Measurements from ENCODE around the gene GRIA1.

Gene GRIA1

GRCh38 chr5:153780876-153781705 is 290.6 kb downstream of the GRIA1 start:
- no peak for DNase-seq (ENCODE audit: low read depth)

DNA sequence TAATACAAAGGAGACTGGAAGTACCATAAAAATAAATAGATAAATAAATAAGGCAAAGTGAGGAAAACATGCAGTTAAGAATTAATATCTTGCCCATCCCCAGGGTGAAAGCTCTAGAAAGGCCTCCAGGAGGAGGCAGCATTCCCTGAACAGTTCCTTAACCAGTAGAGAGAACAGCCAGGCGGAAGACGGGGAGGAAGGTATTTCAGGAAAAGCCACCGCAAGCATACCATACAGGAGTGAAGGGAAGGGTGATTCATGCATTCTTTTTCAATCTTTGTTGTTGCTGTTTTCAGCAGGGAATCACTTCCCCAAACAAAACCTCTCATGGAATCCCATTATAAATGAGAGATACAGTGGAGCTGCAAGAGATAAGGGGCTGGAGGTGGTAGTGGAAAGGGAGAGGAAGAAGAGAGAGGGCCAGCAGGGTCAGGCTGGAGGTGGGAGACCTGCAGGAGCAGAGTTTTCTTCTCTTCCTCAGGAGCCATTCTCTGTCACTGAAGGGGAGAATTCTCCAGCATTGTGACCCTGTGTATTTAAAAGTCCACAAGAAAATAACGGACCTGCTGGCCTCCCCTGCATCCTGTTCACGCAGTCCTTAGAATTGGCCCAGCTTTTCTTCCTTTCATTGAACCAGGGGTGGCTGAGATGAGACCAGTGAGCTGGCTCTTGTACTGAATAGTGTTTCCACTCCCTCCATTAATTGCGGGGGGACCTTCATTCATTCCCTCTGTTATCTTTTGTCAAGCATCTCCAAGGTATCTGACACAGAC is 292.3 kb downstream of the GRIA1 start:
- DNase-seq (ENCODE audit: low read depth), result no peak

DNA sequence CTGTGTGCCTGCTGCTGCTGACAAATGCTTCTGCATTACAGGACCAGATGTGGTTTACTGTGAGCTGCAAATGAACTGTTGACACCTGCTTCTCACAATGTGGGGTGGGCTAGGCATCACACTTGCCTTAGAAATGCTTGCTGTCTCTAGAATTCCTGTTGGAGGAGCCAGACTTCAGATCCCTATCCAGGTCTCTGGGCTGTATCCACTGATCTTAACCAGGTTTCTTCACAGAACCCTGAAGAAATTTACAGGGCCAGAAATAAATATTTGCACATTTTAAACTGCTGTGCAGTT is 292.8 kb downstream of the GRIA1 start:
- DNase-seq (ENCODE audit: low read depth), result no peak

GRCh38 chr5:153784277-153784676 is 293.8 kb downstream of the GRIA1 start:
- DNase-seq (ENCODE audit: low read depth), result no peak

GRCh38 chr5:153791339-153791738 is 300.9 kb downstream of the GRIA1 start:
- DNase-seq (ENCODE audit: low read depth), result no peak

DNA sequence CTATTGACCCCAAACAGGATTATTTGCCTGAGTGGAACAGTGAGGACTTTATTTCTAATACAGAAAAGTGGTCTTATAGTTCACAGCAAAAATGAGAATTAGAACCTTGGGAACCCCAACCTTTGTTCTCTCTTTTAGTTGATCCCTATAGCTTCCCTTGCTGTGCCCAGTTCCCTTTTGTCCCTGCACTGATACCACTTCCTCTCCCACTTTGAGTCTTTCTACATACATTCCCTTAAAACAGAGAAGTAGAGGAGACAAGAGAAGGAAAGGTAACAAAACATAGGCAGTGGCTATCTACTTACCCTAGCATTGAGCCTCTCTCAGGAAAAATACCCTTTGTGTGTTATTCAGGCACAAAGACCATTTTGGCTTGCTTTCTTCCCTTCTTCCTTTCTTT is 301.8 kb downstream of the GRIA1 start:
- DNase-seq (ENCODE audit: low read depth), result no peak

DNA sequence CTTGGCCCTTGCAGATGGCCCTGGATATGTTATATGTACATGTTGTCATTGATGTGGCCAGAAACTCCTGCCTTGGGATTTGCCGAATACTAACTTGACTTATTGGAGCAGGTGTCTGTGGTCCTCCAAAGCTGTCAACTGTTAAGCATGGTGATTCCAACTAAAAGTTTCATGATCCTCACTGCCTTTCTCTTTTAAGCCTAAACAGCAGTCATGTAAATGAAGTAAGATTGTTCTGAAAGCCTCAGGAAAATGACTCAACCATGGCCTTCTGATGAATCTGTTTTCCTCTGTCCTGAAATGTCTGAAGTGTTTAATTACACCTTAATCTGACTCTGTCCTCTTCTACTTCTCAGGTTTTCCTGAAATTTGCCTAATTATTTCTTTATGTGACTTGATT is 303.2 kb downstream of the GRIA1 start:
- DNase-seq (ENCODE audit: low read depth), result no peak

DNA sequence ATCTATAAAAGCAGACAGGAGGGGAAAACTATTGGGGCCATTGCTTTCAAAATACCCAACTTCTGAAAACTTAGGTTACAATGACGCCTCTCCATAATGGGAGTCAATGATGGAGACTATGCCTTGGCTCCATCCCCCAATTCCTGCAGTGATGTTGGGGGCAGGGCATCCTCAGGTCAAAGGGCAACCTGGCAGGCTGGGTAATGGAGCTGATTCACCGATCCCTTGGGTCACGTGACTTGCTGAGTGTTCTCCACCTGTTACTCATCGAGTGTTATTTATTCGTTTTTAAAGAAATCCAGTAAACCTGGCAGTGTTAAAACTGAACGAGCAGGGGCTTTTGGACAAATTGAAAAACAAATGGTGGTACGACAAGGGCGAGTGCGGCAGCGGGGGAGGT is 303.9 kb downstream of the GRIA1 start:
- DNase-seq (ENCODE audit: low read depth), result no peak

GRCh38 chr5:153796527-153796926 is 306.1 kb downstream of the GRIA1 start:
- DNase-seq (ENCODE audit: low read depth), result no peak

DNA sequence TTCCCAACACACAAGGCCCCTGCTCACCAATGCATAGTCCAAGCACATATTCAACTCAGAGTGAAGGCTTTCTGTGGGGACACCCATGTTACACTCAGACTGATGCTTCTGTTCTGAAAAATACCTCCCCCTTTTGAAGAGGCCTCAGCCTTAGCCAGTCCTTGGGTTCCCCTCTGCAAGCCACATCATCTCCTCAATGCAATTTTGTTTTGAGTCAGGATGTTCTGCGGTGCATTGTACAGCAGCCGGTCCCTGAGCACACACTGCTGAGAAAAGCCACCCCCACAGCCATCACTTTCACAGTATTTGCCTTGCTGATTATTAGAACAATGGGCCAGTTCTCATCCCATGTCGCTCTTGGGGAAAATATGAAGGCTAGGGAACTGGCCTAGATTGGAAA is 307.0 kb downstream of the GRIA1 start:
- no peak for DNase-seq (ENCODE audit: low read depth)

GRCh38 chr5:153798830-153799229 is 308.4 kb downstream of the GRIA1 start:
- DNase-seq (ENCODE audit: low read depth), result no peak

DNA sequence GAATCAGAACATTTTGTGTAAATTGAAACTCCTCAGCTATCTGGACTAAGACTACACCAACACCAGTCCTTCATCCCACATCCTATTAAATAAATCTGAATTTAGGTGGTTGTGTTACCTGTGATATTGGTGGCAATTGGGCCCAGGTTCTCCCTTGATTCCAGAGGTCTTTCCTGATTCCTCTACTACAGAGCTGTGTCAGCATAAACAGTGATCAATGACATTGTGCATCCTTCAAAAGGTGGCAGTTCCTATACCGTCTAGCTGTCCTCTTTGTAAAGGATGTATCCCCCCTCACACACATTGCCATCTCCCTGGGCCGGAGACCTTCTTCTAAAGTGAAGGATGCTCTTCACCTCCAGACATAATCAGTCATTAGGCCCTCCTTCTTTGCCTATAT is 309.0 kb downstream of the GRIA1 start:
- no peak for DNase-seq (ENCODE audit: low read depth)

GRCh38 chr5:153802050-153802821 is 311.8 kb downstream of the GRIA1 start:
- no peak for DNase-seq (ENCODE audit: low read depth)

DNA sequence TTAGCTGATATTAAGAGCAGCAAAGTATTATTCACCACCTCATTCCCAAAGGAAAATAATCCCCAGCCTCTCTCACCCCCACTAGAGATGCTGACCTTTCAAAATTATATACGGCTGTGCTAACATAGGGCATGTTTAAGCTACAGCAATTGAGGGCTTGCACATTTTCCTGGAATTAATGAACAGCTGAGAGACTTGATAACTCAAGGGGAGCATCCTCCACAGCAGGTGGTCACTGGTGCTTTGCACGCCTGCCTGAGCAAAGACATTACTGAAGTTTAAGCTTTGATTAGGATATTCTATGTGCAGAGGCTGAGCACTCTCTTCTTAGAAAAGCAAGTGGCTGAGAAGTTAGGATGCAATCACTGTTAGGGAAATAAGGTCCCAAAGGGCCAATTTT is 317.3 kb downstream of the GRIA1 start:
- DNase-seq (ENCODE audit: low read depth), result no peak

DNA sequence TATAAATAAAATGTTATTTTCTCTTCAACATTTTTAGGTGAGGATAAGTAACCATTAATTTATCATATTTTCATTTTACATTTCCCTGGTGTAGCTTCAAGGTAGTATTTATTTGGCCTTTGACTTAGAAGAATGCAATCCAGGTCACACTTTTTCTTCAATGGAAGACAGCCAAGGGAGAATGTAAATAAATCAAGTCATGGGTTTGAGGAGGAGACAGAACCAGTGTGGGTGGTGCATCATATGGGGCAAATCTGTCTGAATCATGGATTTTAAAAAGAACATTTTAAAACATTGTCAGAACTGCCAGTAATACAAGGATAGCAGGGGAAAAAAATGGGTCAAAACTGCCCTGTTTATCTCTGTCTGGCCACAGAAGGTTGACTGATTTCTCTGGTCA is 318.7 kb downstream of the GRIA1 start:
- DNase-seq (ENCODE audit: low read depth), result no peak

DNA sequence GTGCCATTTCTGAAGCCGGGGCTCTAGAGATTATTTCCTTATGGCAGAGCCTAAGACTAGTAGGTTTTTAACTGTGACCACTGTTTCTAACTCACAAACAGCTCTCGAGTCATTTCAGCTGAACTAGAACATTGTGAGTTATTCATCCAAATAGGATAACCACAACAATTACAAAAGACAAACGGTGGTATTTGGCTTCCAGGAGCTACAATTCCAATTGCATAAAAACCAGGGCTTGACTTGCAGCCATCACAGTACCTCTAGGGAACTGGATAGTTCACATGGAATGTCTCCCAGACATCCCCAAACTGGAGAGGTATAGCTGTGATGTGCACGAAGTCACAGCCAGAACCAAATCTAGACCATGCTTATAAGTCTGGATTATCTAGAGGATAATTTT is 323.4 kb downstream of the GRIA1 start:
- DNase-seq (ENCODE audit: low read depth), result no peak

- no peak for DNase-seq (ENCODE audit: low read depth)
Measured at GRCh38 chr5:153816870-153817269, 326.4 kb downstream of the GRIA1 start.

DNA sequence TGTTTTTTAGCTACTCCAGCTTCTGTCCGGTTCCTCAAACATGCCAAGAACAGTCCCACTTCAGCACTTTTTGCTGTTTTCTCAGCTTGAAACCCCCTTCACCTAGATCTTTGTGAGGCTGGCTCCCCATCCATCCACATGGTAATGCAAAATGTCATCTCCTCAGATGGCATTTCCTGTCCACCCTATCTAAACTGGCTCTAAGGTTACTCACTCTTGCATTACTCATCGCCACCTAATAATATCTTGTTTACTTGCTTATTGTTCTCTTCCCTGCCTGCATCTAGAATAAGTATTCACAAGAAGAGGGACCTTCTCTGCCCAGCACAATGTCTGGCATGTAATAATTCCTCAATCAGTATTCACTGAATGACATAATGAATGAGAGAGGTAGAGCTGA is 328.2 kb downstream of the GRIA1 start:
- DNase-seq (ENCODE audit: low read depth), result no peak

DNA sequence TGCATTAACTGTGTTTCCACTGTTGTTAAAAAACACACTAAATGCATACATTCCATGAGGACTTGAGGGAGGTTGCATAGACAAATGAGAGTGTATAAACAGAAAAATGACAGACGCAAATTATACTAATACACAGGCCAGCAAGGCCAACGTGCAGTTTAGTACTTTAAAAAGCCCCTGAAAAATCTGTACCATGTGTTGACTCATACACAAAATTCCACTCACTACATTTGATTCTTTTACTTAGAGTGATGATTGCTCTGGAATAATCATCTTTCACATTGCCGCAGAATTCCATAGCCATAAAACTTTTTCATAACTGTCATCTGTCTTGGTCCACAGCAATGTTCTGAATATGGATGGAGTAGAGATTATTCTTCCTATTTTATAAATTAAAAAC is 332.6 kb downstream of the GRIA1 start:
- DNase-seq (ENCODE audit: low read depth), result no peak

DNA sequence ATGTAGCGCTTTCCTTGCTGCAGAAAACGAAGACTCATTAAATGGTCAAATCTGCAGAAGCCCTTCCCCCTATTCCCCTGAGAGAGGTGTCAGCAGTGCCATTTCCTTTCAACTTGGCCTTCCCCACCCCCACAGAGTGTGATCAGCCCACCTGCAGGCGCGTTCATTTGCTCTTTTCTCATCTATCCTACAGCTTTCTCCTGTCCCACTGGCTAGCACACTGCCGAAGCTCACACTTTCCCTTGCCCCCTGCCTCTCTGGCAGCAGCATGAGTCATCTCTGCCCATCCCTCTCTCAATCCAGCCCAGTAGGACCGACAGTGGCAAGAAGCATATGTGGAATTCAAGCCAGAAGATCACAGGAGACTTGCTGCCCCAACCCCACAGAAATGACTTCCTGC is 334.4 kb downstream of the GRIA1 start:
- DNase-seq (ENCODE audit: low read depth), result no peak

DNA sequence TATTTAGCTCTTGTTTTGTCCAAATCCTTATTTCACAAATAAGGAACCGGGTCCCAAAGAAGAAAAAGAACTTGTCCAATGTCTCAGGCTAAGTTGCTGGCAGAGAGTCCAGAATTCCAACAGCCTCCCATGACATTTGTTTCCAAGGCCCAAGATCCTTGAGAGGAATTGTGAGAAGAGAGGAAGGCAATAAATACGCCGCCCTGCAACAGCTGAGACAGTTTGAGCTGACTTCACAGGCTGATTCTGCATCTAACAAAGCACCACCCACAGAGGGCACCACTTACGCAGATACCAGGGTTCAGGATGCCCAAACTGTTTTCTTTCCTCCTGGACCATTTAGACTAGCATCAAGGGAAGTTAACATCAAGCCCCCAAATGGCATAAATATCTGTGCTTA is 336.9 kb downstream of the GRIA1 start:
- DNase-seq (ENCODE audit: low read depth), result no peak

DNA sequence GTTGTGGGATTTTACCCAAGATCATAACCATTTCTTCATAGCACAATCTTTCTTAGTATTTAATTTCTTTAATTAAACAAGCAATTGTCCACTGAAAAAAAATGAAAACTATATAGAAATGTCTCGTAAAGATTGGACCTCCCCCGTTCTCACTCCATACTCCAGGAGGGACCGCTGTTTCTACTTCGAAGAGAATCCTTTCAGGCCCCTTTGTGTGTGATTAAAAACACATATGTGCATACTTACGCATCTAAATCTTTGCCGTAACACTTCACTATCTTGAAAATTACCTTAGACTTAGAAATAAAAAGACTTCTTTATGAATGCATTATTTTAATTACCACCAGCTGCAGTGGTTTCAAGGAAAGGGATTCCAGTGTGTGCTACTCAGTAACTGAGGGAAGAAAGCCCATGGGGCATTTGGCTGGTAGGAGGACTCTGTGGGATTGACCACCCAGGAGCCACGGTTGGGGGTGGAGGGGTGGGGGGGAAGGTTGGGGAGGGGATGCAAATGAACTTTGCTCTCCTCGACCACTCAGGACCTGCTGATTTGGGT is 339.1 kb downstream of the GRIA1 start:
- no peak for DNase-seq (ENCODE audit: low read depth)

DNA sequence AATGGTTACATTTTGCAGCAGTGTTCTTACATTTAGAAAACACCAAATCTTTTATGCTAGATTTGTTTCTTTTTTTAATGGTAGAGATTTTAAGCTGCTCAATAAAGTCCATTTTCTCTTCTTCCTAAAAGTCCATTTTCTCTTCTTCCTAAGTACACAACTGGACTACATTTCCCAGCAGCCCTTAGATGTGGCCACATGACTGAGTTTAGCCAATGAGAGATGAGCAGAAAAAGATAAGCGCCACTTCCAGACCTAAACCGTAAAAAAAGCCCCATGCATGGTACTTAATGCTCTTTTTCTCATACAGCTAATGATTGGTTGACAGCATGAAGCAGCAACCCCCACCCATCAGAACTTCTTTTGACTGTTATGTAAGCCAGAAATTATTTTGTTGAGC is 341.5 kb downstream of the GRIA1 start:
- DNase-seq (ENCODE audit: low read depth), result no peak
